ENCODE results near the gene ERVK3-1. TPM values are rescaled to one million over a fixed set of nuclear protein-coding genes. Genes with fewer than 3 reads are reported as not detected.

ERVK3-1 gene
- total RNA-seq, 1 experiment from 2014 or later, result 61.3 TPM

DNA sequence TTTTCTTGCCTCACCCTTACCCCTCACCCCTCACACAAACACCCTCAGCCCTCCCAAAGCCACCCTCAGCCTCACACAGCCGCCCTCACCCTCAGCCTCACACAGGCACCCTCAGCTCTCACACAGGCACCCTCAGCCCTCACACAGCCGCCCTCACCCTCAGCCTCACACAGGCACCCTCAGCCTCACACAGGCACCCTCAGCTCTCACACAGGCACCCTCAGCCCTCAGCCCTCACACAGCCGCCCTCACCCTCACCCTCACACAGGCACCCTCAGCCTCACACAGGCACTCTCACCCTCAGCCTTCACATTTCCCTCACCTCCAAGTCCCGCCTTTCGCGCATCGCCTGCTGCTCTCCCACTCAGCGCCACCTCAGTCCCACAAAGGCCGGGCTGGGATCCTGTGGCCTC is 21.3 kb downstream of the ERVK3-1 start:
- TF ChIP-seq, protein P1, sequence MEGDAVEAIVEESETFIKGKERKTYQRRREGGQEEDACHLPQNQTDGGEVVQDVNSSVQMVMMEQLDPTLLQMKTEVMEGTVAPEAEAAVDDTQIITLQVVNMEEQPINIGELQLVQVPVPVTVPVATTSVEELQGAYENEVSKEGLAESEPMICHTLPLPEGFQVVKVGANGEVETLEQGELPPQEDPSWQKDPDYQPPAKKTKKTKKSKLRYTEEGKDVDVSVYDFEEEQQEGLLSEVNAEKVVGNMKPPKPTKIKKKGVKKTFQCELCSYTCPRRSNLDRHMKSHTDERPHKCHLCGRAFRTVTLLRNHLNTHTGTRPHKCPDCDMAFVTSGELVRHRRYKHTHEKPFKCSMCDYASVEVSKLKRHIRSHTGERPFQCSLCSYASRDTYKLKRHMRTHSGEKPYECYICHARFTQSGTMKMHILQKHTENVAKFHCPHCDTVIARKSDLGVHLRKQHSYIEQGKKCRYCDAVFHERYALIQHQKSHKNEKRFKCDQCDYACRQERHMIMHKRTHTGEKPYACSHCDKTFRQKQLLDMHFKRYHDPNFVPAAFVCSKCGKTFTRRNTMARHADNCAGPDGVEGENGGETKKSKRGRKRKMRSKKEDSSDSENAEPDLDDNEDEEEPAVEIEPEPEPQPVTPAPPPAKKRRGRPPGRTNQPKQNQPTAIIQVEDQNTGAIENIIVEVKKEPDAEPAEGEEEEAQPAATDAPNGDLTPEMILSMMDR (IDR thresholded peaks at IDR 0.05; ENCODE audit: insufficient read depth in 1 of 2, low read depth in 1 of 2, low read length in 1 of 2, severe bottlenecking in 1 of 2, unreplicated experiment in 1 of 2), result no peak
- Mint-ChIP-seq H3K4me3 (ENCODE audit: unreplicated experiment) (no peak overlapping the region), H3K9me3 (ENCODE audit: unreplicated experiment) (no peaks in the 10 kb centered on the region)

DNA sequence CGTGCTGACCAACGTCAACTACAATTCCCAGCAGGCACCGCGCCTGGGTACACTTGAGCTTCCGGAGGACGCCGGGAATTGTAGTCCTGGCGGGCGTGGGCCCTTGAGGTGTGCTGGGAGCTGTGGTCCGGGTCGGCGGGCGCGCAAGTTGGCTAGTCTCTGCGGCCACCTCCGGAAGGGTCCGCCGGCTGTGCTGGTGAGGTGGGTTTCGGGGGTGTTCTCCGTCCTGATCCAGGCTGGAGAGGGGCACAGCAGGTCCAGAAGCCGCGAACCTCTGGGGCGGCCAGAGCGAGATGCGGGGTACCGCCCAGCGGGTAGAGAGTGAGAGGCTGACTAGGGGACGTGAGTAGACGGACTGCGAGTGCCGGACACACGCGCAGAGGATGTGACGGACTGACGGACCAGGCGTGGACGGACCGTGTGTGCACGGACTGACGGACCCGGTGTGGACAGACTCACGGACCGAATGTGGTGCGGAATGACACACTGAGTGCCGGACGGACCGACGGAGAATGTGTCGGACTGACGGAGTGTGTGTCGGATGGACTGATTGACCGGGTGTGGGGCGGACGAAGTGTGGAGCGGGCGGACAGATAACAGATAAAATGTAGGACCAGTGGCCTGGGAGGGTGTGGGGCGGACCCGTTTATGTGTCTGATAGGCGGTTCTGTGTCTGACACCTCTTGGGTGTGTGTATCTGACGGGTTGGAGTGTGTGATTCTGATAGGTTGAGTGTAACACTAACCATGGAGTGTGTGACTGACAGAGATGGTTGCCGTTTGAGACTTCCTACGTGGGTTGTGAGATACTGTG is 21.9 kb downstream of the ERVK3-1 start, which contains the start of gene ZSCAN22:
Gene ZSCAN22 (plus strand): TSS at position 81 of the 813 bp plus-strand sequence. CDS start 7,809 bp downstream, outside the sequence.
- Histone ChIP-seq H3K9me3 (no peaks in the 10 kb centered on the region), H3K4me3 (ENCODE audit: low read depth, low read length) (peak within 1 kb of the TSS; percentile 79), H3K27me3 (replicated peaks; ENCODE audit: control insufficient read depth, insufficient read depth, low read length) (no peaks in the 10 kb centered on the region), H3K4me1 (peaks cover 4% of the 10 kb centered on the region; the same call in 1 of the 2 replicates), H3K36me3 (ENCODE audit: control insufficient read depth, insufficient read depth, low read length) (no peaks in the 10 kb centered on the region)
- intact Hi-C loops (cut with micrococcal nuclease; ENCODE audit: unreplicated experiment), result loop anchor here (1.0 to 2.0 kb wide), 5 partner anchors 22 to 53 kb away; partner anchors contain the start of genes ERVK3-1, ZNF497 and ZNF8
- H3K27ac Mint-ChIP-seq (ENCODE audit: unreplicated experiment), result no peak within 1 kb of the TSS
- TF ChIP-seq, protein P1 (IDR thresholded peaks at IDR 0.05; ENCODE audit: insufficient read depth in 1 of 2, low read depth in 1 of 2, low read length in 1 of 2, severe bottlenecking in 1 of 2, unreplicated experiment in 1 of 2), result no peak
- peaks cover 5% of the 10 kb centered on the region for H3K4me1 Mint-ChIP-seq (ENCODE audit: low read depth, unreplicated experiment)
- CTCF ChIA-PET, result interaction anchor here (0.7 to 1.1 kb wide), 3 partner anchors 20 to 81 kb away, joined by 3 to 4 read pairs (median 4); partner anchors contain the start of genes ZNF497 and ZNF584
- POLR2A ChIA-PET, result interaction anchor here (0.6 to 1.1 kb wide), 6 partner anchors 35 to 232 kb away, joined by 3 to 6 read pairs (median 3); partner anchors contain the start of genes TRIM28, ZNF497 and ZNF584
- no peaks in the 10 kb centered on the region for H3K36me3 Mint-ChIP-seq (ENCODE audit: insufficient read depth, unreplicated experiment)
- H3K4me3 Mint-ChIP-seq (ENCODE audit: unreplicated experiment), result no peak within 1 kb of the TSS
- no peaks in the 10 kb centered on the region for H3K27me3 Mint-ChIP-seq (ENCODE audit: insufficient read depth, unreplicated experiment)
- peak; percentile 95 to 96 for DNase-seq
- BruUV-seq (replicated peaks), result TSS peak; percentile 53
- no peaks in the 10 kb centered on the region for H3K9me3 Mint-ChIP-seq (ENCODE audit: unreplicated experiment)

More for the DNA sequence above, 21.3 kb downstream of the ERVK3-1 start:
- ChIA-PET POLR2A (interaction anchor here (0.6 to 1.1 kb wide), 6 partner anchors 36 to 233 kb away, joined by 3 to 6 read pairs (median 3); partner anchors contain the start of genes TRIM28, ZNF497 and ZNF584), CTCF (interaction anchor here (0.7 to 1.1 kb wide), 3 partner anchors 21 to 82 kb away, joined by 3 to 4 read pairs (median 4); partner anchors contain the start of genes ZNF497 and ZNF584)
- peak overlapping the region; percentile 79 for H3K4me3 ChIP-seq (ENCODE audit: low read depth, low read length)
- Mint-ChIP-seq H3K36me3 (ENCODE audit: insufficient read depth, unreplicated experiment) (no peaks in the 10 kb centered on the region), H3K27ac (ENCODE audit: unreplicated experiment) (no peak overlapping the region), H3K27me3 (ENCODE audit: insufficient read depth, unreplicated experiment) (no peaks in the 10 kb centered on the region), H3K4me1 (ENCODE audit: low read depth, unreplicated experiment) (peaks cover 5% of the 10 kb centered on the region)
- H3K4me1 ChIP-seq, result peaks cover 4% of the 10 kb centered on the region; the same call in 1 of the 2 replicates
- DNase-seq, result no peak
- BruUV-seq (replicated peaks), result no TSS peak
- H3K9me3 ChIP-seq, result no peaks in the 10 kb centered on the region
- intact Hi-C loops (cut with micrococcal nuclease; ENCODE audit: unreplicated experiment), result loop anchor here (1.0 to 2.0 kb wide), 3 partner anchors 21 to 48 kb away; partner anchors contain the start of genes ERVK3-1 and ZNF8
- H3K27me3 ChIP-seq (replicated peaks; ENCODE audit: control insufficient read depth, insufficient read depth, low read length), result no peaks in the 10 kb centered on the region
- H3K36me3 ChIP-seq (ENCODE audit: control insufficient read depth, insufficient read depth, low read length), result no peaks in the 10 kb centered on the region

DNA sequence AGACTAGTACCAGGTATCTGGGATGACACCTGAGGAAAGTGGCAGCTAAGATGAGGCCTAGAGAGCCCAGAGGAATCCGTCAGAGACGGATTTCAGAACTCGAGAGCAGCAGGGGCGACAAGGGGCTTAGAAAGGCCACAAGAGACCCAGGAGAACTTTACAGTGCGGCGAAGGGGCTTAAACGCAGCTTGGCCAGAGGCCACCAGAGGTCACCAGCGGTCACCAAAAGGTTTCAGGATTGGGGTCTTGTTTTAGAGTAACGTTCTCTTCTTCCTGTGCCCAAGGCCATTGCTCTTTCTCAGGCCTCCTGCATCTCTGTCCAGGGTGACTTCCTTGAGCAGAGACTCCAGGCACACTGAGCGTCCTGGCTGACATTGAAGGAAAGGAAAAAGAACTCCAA is 23.8 kb downstream of the ERVK3-1 start:
- peaks cover 5% of the 10 kb centered on the region for H3K4me1 Mint-ChIP-seq (ENCODE audit: low read depth, unreplicated experiment)
- no peak overlapping the region for H3K27ac Mint-ChIP-seq (ENCODE audit: unreplicated experiment)
- H3K4me3 Mint-ChIP-seq (ENCODE audit: unreplicated experiment), result no peak overlapping the region
- H3K4me1 ChIP-seq, result peaks cover 4% of the 10 kb centered on the region; the same call in 1 of the 2 replicates
- CTCF ChIA-PET, result no interaction called here
- intact Hi-C loops (cut with micrococcal nuclease; ENCODE audit: unreplicated experiment), result loop anchor here (2.0 kb wide), 1 partner anchor 190 kb away; the partner anchor contains the start of gene ZBTB45
- H3K4me3 ChIP-seq (ENCODE audit: low read depth, low read length), result no peak overlapping the region
- no TSS peak for BruUV-seq (replicated peaks)
- peak; percentile 52 to 63 for DNase-seq
- POLR2A ChIA-PET, result no interaction called here
- H3K9me3 ChIP-seq, result no peaks in the 10 kb centered on the region
- H3K9me3 Mint-ChIP-seq (ENCODE audit: unreplicated experiment), result no peaks in the 10 kb centered on the region
- H3K36me3 ChIP-seq (ENCODE audit: control insufficient read depth, insufficient read depth, low read length), result no peaks in the 10 kb centered on the region
- no peaks in the 10 kb centered on the region for H3K27me3 ChIP-seq (replicated peaks; ENCODE audit: control insufficient read depth, insufficient read depth, low read length)
- no peaks in the 10 kb centered on the region for H3K27me3 Mint-ChIP-seq (ENCODE audit: insufficient read depth, unreplicated experiment)
- H3K36me3 Mint-ChIP-seq (ENCODE audit: insufficient read depth, unreplicated experiment), result no peaks in the 10 kb centered on the region
- TF ChIP-seq, protein P1 (IDR thresholded peaks at IDR 0.05; ENCODE audit: insufficient read depth in 1 of 2, low read depth in 1 of 2, low read length in 1 of 2, severe bottlenecking in 1 of 2, unreplicated experiment in 1 of 2), result peak; percentile 65 to 77
